HepG2 (cell line): ENCODE measurements around the gene RANBP17. TPM values are rescaled to one million over a fixed set of nuclear protein-coding genes. Genes with fewer than 3 reads are reported as not detected.

ENCODE experiments used
- ATAC-seq: fragments of 200-7000 bp; cut with Tn5 transposase; 3 replicates; pipeline ENCODE4 v1.9.1; 2020; ENCODE audit warnings: mild to moderate bottlenecking, moderate library complexity
- BruUV-seq: library from RNA; stranded (reverse); fragments of 400-500 nt; replicated peaks from 2 replicates; lab custom pipeline; 2021; lab: Mats Ljungman, UMichigan
- CTCF ChIA-PET: fragments of 300-600 bp; formaldehyde crosslinking; extraction: SDS; loops from one replicate; lab custom pipeline; 2021; ENCODE audit warnings: low total read pairs, inconsistent platforms, low intra/inter-chr PET ratio; lab: Yijun Ruan, JAX
- POLR2A ChIA-PET: fragments of 350-600 bp; sonication (Branson Sonifier 250); formaldehyde crosslinking; loops from one replicate; lab custom pipeline; 2020; ENCODE audit warnings: antibody characterized with exemption, inconsistent platforms; lab: Yijun Ruan, JAX
- DNase-seq: peaks from one replicate; pipeline ENCODE4 v3.0.0-alpha.2; 2015; ENCODE audit warnings: low spot score
- FAIRE-seq: peaks from 3 replicates; lab custom pipeline; 2011; peaks lifted over from hg19 to GRCh38; lab: Jason Lieb, UNC
- H2AFZ ChIP-seq: one replicate; pipeline ENCODE4 v1.6.1; 2011; ENCODE audit warnings: low read length, inconsistent platforms
- H3K27ac ChIP-seq: fragments of 300-600 bp; 3 replicates; pipeline ENCODE4 v1.8.0; 2011; ENCODE audit warnings: mixed run types, mild to moderate bottlenecking, mixed read lengths, low read length, inconsistent platforms; ENCODE audit not compliant: insufficient read depth; ENCODE audit errors: extremely low read length
- H3K27me3 ChIP-seq, 2 experiments: fragments of 200-600 bp in 1 of 2; 2 replicates in 1 of 2; 3 replicates in 1 of 2; pipeline versions ENCODE4 v1.6.0 to v1.8.0; 2011; ENCODE audit warnings: low read length in 2 of 2, mild to moderate bottlenecking in 2 of 2, moderate library complexity in 2 of 2, inconsistent platforms in 1 of 2; ENCODE audit not compliant: insufficient read depth in 2 of 2, control insufficient read depth in 1 of 2
- H3K36me3 ChIP-seq, 2 experiments: fragments of 200-600 bp in 1 of 2; replicated peaks in 1 of 2; 2 replicates in 1 of 2; 3 replicates in 1 of 2; pipeline versions ENCODE4 v1.5.1 to v1.8.0; 2011; ENCODE audit warnings: low read length in 2 of 2, inconsistent platforms in 1 of 2; ENCODE audit not compliant: insufficient read depth in 2 of 2, control insufficient read depth in 1 of 2
- H3K4me1 ChIP-seq: 2 replicates; pipeline ENCODE4 v1.5.1; 2012; ENCODE audit warnings: low read length, inconsistent platforms; ENCODE audit not compliant: insufficient read depth
- H3K4me2 ChIP-seq: 2 replicates; pipeline ENCODE4 v1.6.0; 2011; ENCODE audit warnings: low read depth, low read length, inconsistent platforms
- H3K4me3 ChIP-seq, 3 experiments: fragments of 200-600 bp in 1 of 3; sonication (generic), shearing (Covaris generic) in 1 of 3; replicated peaks in 1 of 3; 2 replicates each; pipeline ENCODE4 v1.5.1; 2011 to 2016; ENCODE audit warnings: low read length in 3 of 3, inconsistent platforms in 2 of 3, low read depth in 2 of 3, mild to moderate bottlenecking in 2 of 3, control low read depth in 1 of 3, mixed read lengths in 1 of 3; ENCODE audit not compliant: insufficient read depth in 1 of 3
- H3K79me2 ChIP-seq: one replicate; pipeline ENCODE4 v1.6.1; 2011; ENCODE audit warnings: low read length, inconsistent platforms; ENCODE audit not compliant: insufficient read depth
- H3K9ac ChIP-seq: 2 replicates; pipeline ENCODE4 v1.6.0; 2011; ENCODE audit warnings: mild to moderate bottlenecking, low read depth, low read length, inconsistent platforms; ENCODE audit not compliant: insufficient read depth
- H3K9me3 ChIP-seq: 2 replicates; pipeline ENCODE4 v1.5.1; 2012; ENCODE audit warnings: mild to moderate bottlenecking, low read length
- H4K20me1 ChIP-seq: 2 replicates; pipeline ENCODE4 v1.6.0; 2011; ENCODE audit warnings: inconsistent platforms, mild to moderate bottlenecking, low read length, moderate library complexity; ENCODE audit not compliant: insufficient read depth
- IRF2 ChIP-seq: IDR thresholded peaks from 2 replicates; pipeline ENCODE4 v1.6.1; 2018; ENCODE audit warnings: missing genetic modification reagents, missing compliant biosample characterization
- JUN ChIP-seq: sonication (generic); formaldehyde crosslinking; IDR thresholded peaks from 2 replicates; pipeline ENCODE4 v1.4.0; 2020; ENCODE audit warnings: mild to moderate bottlenecking, missing genetic modification reagents
- MAFF ChIP-seq: IDR thresholded peaks from 2 replicates; pipeline ENCODE4 v1.6.1; 2011; ENCODE audit warnings: low read depth, low read length, improper control_type of control experiment
- MAFK ChIP-seq, 2 experiments: IDR thresholded peaks in 1 of 2; conservative IDR thresholded peaks in 1 of 2; 2 replicates each; pipeline ENCODE4 v1.6.1; 2011; ENCODE audit warnings: improper control_type of control experiment in 2 of 2, low read length in 2 of 2
- MAX ChIP-seq: IDR thresholded peaks from 2 replicates; pipeline ENCODE4 v1.6.1; 2012; ENCODE audit warnings: inconsistent platforms
- MIXL1 ChIP-seq: IDR thresholded peaks from 2 replicates; pipeline ENCODE4 v1.6.1; 2016
- NONO ChIP-seq, 2 experiments: fragments of 450-650 bp in 1 of 2; sonication (generic) in 1 of 2; formaldehyde crosslinking in 1 of 2; IDR thresholded peaks in 1 of 2; conservative IDR thresholded peaks in 1 of 2; 2 replicates each; pipeline versions ENCODE4 v1.6.1 to v1.8.0; 2017 to 2022; ENCODE audit warnings: mild to moderate bottlenecking in 1 of 2, missing genetic modification reagents in 1 of 2, moderate library complexity in 1 of 2
- ZFP62 ChIP-seq: sonication (generic); formaldehyde crosslinking; IDR thresholded peaks from 2 replicates; pipeline ENCODE4 v1.4.0; 2020; ENCODE audit warnings: missing genetic modification reagents
- ZNF572 ChIP-seq: sonication (generic); formaldehyde crosslinking; IDR thresholded peaks from 2 replicates; pipeline ENCODE4 v1.5.1; 2020; ENCODE audit warnings: mild to moderate bottlenecking, missing genetic modification reagents
- WGBS: methylation state at CpG from one replicate; pipeline ENCODE4 v1.1.6; 2017; ENCODE audit warnings: low lambda C conversion rate; 5-methylcytosine and 5-hydroxymethylcytosine counted together
- in situ Hi-C: cut with HindIII; loops from 2 replicates; pipeline ENCODE4 v1.10.0; 2017; ENCODE audit warnings: low pct_unique_long_range_greater_than_20kb; ENCODE audit not compliant: extremely low pct_ligation_motif_present
- intact Hi-C: fragments of 100-400 bp; cut with micrococcal nuclease; formaldehyde crosslinking; loops from one replicate; pipeline ENCODE4 v1.10.0; 2022; ENCODE audit not compliant: unreplicated experiment
- polyA plus RNA-seq, 8 experiments: library from polyadenylated mRNA; depleted of rRNA in 3 of 8; stranded (reverse) in 7 of 8; unstranded in 1 of 8; fragments of >200 nt; fragmentation: Illumina TruSeq in 4 of 8; extraction: Trizol in 4 of 8; gene quantifications; 2 replicates each; pipeline versions ENCODE4 v1.2.1 to v1.2.3, GENCODE V29; 2011 to 2016; ENCODE audit warnings: low read depth in 4 of 8, missing spikeins in 1 of 8, mixed read lengths in 1 of 8; ENCODE audit not compliant: insufficient read depth in 1 of 8
- total RNA-seq, 5 experiments: library from RNA; depleted of rRNA; stranded (reverse); fragments of >200 nt; fragmentation: Illumina TruSeq; extraction: Trizol; gene quantifications; 2 replicates each; pipeline ENCODE4 v1.2.3, GENCODE V29; 2016; ENCODE audit warnings: low read depth in 1 of 5
- TF ChIP-seq, protein P1 (sequence below): sonication (generic); formaldehyde crosslinking; IDR thresholded peaks from 2 replicates; pipeline ENCODE4 v1.4.0; 2020; ENCODE audit warnings: missing genetic modification reagents
- TF ChIP-seq, protein P2 (sequence below): sonication (generic); formaldehyde crosslinking; conservative IDR thresholded peaks from 2 replicates; pipeline ENCODE4 v1.4.0; 2020; ENCODE audit warnings: missing genetic modification reagents
- TF ChIP-seq, protein P3 (sequence below): sonication (generic); formaldehyde crosslinking; IDR thresholded peaks from 2 replicates; pipeline ENCODE4 v1.8.1; 2022; ENCODE audit warnings: low read depth, mild to moderate bottlenecking, missing genetic modification reagents

Gene RANBP17
- total and polyA plus RNA-seq, 2 of the 13 experiments (the other 11 are each of a cell fraction or from before 2014, with no cell fraction given) = not detected

GRCh38 chr5:171080186-171080938, 218.5 kb downstream of the RANBP17 start:
- H3K4me3 ChIP-seq = no peak overlapping the region
- no peaks in the 10 kb centered on the region for H3K4me1 ChIP-seq
- H2AFZ ChIP-seq = no peak overlapping the region
- H3K36me3 ChIP-seq = no peaks in the 10 kb centered on the region
- in situ Hi-C loops (no loop called here), intact Hi-C loops (no loop called here)
- FAIRE-seq = no peak
- no peaks in the 10 kb centered on the region for H4K20me1 ChIP-seq
- no TSS peak for BruUV-seq
- H3K27ac ChIP-seq = no peak overlapping the region
- CTCF ChIA-PET = no interaction called here
- no peak overlapping the region for H3K4me2 ChIP-seq
- 0% methylated on average over 7 of the region's 7 CpGs for WGBS
- H3K9ac ChIP-seq = no peak overlapping the region
- ATAC-seq = no peak
- no peak for DNase-seq
- TF ChIP-seq JUN (no peak), MAFF (peak; percentile 65), MAFK (conservative IDR thresholded peaks at IDR 0.05 in 1 of 2, IDR thresholded peaks at IDR 0.05 in 1 of 2; ENCODE audit: low read length in 2 of 2) (peak; percentile 50 to 73; a peak in 3 of 4 replicates)
- no peaks in the 10 kb centered on the region for H3K9me3 ChIP-seq
- H3K27me3 ChIP-seq = no peaks in the 10 kb centered on the region
- no peaks in the 10 kb centered on the region for H3K79me2 ChIP-seq
- POLR2A ChIA-PET = no interaction called here

GRCh38 chr5:171081319-171081718, 219.5 kb downstream of the RANBP17 start:
- no peak for FAIRE-seq
- ChIA-PET CTCF (no interaction called here), POLR2A (no interaction called here)
- Histone ChIP-seq H3K4me3 (no peak overlapping the region), H3K36me3 (no peaks in the 10 kb centered on the region), H3K4me2 (no peak overlapping the region), H3K79me2 (no peaks in the 10 kb centered on the region), H4K20me1 (no peaks in the 10 kb centered on the region), H3K9me3 (no peaks in the 10 kb centered on the region), H3K4me1 (no peaks in the 10 kb centered on the region), H2AFZ (no peak overlapping the region), H3K27me3 (no peaks in the 10 kb centered on the region), H3K27ac (no peak overlapping the region), H3K9ac (no peak overlapping the region)
- in situ Hi-C loops = no loop called here
- 0% methylated on average over 1 of the region's 1 CpG for WGBS
- DNase-seq = no peak
- BruUV-seq = no TSS peak
- ATAC-seq = no peak
- intact Hi-C loops = no loop called here
- TF ChIP-seq, protein P1, sequence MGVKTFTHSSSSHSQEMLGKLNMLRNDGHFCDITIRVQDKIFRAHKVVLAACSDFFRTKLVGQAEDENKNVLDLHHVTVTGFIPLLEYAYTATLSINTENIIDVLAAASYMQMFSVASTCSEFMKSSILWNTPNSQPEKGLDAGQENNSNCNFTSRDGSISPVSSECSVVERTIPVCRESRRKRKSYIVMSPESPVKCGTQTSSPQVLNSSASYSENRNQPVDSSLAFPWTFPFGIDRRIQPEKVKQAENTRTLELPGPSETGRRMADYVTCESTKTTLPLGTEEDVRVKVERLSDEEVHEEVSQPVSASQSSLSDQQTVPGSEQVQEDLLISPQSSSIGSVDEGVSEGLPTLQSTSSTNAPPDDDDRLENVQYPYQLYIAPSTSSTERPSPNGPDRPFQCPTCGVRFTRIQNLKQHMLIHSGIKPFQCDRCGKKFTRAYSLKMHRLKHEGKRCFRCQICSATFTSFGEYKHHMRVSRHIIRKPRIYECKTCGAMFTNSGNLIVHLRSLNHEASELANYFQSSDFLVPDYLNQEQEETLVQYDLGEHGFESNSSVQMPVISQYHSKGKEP = no peak
- TF ChIP-seq ZNF572 (no peak), MIXL1 (CRISPR knock-in tag) (no peak), MAX (no peak), ZFP62 (CRISPR knock-in tag) (no peak), IRF2 (CRISPR knock-in tag) (no peak), NONO (IDR thresholded peaks at IDR 0.05) (no peak), NONO (CRISPR knock-in tag; conservative IDR thresholded peaks at IDR 0.05) (no peak)
- TF ChIP-seq, protein P2, sequence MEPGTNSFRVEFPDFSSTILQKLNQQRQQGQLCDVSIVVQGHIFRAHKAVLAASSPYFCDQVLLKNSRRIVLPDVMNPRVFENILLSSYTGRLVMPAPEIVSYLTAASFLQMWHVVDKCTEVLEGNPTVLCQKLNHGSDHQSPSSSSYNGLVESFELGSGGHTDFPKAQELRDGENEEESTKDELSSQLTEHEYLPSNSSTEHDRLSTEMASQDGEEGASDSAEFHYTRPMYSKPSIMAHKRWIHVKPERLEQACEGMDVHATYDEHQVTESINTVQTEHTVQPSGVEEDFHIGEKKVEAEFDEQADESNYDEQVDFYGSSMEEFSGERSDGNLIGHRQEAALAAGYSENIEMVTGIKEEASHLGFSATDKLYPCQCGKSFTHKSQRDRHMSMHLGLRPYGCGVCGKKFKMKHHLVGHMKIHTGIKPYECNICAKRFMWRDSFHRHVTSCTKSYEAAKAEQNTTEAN (CRISPR knock-in tag) = no peak
- TF ChIP-seq, protein P3, sequence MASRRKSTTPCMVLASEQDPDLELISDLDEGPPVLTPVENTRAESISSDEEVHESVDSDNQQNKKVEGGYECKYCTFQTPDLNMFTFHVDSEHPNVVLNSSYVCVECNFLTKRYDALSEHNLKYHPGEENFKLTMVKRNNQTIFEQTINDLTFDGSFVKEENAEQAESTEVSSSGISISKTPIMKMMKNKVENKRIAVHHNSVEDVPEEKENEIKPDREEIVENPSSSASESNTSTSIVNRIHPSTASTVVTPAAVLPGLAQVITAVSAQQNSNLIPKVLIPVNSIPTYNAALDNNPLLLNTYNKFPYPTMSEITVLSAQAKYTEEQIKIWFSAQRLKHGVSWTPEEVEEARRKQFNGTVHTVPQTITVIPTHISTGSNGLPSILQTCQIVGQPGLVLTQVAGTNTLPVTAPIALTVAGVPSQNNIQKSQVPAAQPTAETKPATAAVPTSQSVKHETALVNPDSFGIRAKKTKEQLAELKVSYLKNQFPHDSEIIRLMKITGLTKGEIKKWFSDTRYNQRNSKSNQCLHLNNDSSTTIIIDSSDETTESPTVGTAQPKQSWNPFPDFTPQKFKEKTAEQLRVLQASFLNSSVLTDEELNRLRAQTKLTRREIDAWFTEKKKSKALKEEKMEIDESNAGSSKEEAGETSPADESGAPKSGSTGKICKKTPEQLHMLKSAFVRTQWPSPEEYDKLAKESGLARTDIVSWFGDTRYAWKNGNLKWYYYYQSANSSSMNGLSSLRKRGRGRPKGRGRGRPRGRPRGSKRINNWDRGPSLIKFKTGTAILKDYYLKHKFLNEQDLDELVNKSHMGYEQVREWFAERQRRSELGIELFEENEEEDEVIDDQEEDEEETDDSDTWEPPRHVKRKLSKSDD (CRISPR knock-in tag) = no peak
